Raji (cell line): ENCODE results near the gene C16orf74.

Source experiments
- POLR2A ChIP-seq: IDR thresholded peaks from 2 replicates; pipeline ENCODE4 v1.6.1; 2011; ENCODE audit warnings: low read depth, low read length, control low read depth; ENCODE audit not compliant: insufficient read depth

Gene C16orf74

GRCh38 chr16:85781695-85782370, 30.9 kb upstream of the C16orf74 start:
- no peak for TF ChIP-seq POLR2A

- no peak for TF ChIP-seq POLR2A
Observed at GRCh38 chr16:85781156-85781555, 30.3 kb upstream of the C16orf74 start.

DNA sequence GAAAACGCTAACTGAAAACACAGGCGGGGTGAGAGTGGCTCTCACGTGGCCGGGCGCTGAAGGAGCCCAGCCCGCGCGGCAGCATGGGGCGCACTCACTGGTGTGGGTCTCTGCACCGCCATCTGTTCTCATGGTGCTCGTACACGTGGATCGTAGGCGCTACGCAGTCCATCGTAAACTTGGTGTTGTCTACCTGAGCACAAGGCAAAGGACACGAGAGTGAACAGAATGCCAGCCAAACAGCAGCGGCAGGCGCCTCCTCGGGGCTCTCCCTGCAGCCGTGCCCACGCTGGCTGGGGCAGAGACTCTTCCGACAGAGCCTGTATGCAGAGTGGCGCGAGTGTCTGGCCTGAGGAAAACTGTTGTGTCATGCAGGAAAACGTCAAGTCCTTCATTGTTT, 29.4 kb upstream of the C16orf74 start:
- TF ChIP-seq POLR2A = no peak

DNA sequence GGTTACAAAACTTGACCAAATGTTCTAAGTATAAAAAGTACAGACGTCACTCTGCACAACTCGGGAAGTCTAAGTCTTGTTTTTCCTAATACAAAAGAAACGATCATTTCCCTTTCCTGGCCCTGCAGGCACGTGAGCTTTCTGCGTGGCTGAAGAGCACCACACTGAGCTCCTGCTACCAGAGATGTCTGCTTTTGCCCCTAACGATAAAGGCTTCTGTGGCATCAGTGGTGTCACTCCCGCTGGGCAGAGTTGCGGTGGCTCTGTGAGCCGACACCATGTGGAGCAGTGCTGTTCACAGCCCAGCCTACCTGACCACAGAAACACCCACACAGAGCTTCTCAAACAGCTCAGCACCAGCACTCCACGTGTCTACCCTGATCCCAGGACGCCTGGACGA, 28.0 kb upstream of the C16orf74 start:
- TF ChIP-seq POLR2A = no peak

DNA sequence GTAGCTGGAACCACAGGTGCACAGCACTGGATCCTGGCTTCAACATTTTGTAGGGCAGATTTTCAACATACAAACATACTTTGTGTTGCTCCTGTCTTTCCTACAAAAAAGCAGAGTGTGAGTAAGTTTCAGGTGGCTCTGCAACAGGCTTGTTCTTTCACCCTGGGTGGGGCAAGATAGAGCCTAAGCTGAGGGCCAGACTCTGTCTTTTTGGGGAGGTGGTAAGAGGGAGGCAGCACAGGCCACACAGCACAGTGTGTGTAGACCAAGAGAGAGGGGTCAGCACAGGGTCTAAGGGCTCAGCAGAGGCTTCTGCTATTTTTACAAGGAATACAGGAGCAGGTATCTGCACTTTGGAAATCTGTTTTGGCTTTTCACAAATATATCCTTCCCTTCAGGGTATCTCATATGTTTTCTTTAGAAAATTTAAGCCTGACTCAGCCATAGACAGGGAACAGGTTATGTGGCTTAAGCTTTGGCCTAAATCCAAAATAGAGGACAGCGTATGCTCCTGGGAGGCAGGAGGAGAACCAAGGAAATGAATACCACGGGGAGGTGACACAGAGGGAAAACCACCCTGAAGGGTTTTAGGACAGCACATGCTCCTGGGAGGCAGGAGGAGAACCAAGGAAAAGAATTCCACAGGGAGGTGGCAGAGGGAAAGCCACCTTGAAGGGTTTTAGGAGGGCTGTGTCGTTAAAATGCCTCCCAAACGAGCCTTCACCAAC, 26.9 kb upstream of the C16orf74 start:
- TF ChIP-seq POLR2A = no peak

GRCh38 chr16:85774811-85775210, 23.9 kb upstream of the C16orf74 start:
- TF ChIP-seq POLR2A = no peak

GRCh38 chr16:85774136-85774535, 23.2 kb upstream of the C16orf74 start:
- no peak for TF ChIP-seq POLR2A

DNA sequence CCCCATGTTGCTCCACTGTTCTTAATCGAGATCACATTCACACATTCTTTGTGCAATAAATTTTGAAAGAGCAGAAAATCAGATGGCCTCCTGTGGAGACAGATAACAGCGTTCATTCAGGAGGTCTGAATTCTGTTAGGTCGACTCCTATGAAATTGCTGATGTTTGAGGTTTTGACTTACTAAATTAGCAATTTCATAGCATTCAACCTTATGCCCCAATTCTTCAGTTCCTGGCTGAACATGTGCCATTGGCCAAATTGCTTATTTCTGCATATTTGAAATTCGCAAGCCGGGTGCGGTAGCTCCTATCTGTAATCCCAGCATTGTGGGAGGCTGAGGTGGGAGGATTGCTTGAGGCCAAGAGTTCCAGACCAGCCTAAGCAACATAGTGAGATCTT, 22.1 kb upstream of the C16orf74 start:
- TF ChIP-seq POLR2A = no peak

GRCh38 chr16:85770741-85771140, 19.8 kb upstream of the C16orf74 start:
- no peak for TF ChIP-seq POLR2A

GRCh38 chr16:85768199-85768598, 17.3 kb upstream of the C16orf74 start:
- TF ChIP-seq POLR2A = no peak

- no peak for TF ChIP-seq POLR2A
Observed at GRCh38 chr16:85767531-85767930, 16.6 kb upstream of the C16orf74 start.

- TF ChIP-seq POLR2A = no peak
Observed at GRCh38 chr16:85765767-85766166, 14.9 kb upstream of the C16orf74 start.

GRCh38 chr16:85765211-85765610, 14.3 kb upstream of the C16orf74 start:
- TF ChIP-seq POLR2A = no peak

DNA sequence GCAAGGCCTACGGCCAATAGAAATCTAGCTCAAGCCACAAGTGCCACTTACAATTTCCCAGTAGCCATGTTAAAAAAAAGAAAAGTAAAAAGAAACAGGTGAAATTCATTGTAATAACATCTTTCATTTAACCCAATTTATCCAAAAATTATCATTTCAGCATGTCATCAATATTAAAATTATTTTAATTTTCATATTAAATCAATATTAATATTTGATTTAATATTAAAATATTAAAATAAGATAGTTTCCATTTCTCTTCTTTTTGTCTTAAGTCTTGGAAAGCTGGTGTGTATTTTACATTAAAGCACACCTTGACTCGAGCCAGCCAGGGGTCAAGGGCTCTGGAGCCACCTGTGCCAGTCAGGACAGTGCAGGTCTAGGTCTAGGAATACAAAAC, 12.7 kb upstream of the C16orf74 start:
- no peak for TF ChIP-seq POLR2A

DNA sequence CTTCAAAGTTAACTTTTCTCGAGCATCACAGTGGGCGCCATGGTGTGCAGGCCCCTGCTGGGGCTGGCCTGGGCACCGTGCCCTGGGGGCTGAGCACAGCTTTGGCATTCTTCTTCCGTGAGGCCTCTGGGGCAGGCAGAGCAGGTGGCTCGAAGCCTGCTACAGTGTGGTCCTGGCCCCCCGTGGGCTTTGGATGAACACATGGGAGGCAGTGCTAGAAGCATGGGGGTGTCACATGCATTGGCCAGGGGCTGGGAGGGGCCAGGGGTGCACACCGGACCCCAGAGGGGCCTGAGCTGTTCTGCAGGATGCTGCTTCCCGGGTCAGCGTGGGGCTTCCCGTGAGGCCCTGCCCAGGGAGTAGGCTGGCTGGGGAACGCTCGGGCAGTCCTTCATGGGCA, 12.1 kb upstream of the C16orf74 start:
- no peak for TF ChIP-seq POLR2A

- no peak for TF ChIP-seq POLR2A
Observed at GRCh38 chr16:85761861-85762260, 11.0 kb upstream of the C16orf74 start.

GRCh38 chr16:85759631-85760419, 8.9 kb upstream of the C16orf74 start:
- TF ChIP-seq POLR2A = no peak

DNA sequence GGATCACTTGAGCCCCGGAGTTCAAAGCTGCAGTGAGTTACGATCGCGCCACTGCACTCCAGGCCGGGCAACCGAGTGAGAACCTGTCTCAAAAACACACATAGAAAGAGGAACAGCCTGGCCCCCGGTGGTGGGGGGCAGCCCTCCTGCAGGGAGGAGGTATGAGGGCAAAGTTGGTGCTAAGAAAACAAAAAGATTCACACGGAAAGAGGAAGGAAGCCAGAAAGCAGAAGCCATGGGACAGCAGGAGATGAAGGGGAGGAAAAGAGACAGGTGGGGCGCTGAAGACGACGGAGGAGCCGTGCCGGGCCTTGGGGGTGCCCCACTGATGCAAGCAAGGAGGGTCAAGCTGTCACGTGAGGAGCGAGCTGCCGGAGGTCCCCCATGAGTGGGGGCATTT, 8.2 kb upstream of the C16orf74 start:
- TF ChIP-seq POLR2A = no peak
